Hematopoietic multipotent progenitor cell treated with erythropoietin and hydrocortisone succinate and interleukin-3 and kit ligand, for 17 days (in vitro differentiated cells): Measurements from ENCODE around the gene ACOX3.
"Not testable (repeated sequence)": the region's sequence is repeated elsewhere in the genome, so short reads cannot be mapped to it uniquely, and the experiment has no call there.

Experiments
- DNase-seq: peaks from one replicate; pipeline ENCODE4 v3.0.0-alpha.2; 2015; ENCODE audit warnings: low spot score

Gene ACOX3

GRCh38 chr4:8433136-8433535, 7.4 kb downstream of the ACOX3 start:
- no peak for DNase-seq

- no peak for DNase-seq
These were observed 9.0 kb downstream of the ACOX3 start for GRCh38 chr4:8431553-8431952.

GRCh38 chr4:8428288-8429097, 12.0 kb downstream of the ACOX3 start:
- peak; percentile 95 for DNase-seq

- no peak for DNase-seq
These were observed 12.7 kb downstream of the ACOX3 start for GRCh38 chr4:8427761-8428287.

- DNase-seq = no peak
These were observed 13.3 kb downstream of the ACOX3 start for GRCh38 chr4:8427262-8427661.

GRCh38 chr4:8422786-8423185, 17.7 kb downstream of the ACOX3 start:
- DNase-seq = no peak

- DNase-seq = no peak
These were observed 18.2 kb downstream of the ACOX3 start for GRCh38 chr4:8422327-8422726.

- DNase-seq = not testable (repeated sequence)
These were observed 20.4 kb downstream of the ACOX3 start for GRCh38 chr4:8420151-8420550.

GRCh38 chr4:8419222-8420041, 21.1 kb downstream of the ACOX3 start:
- no peak for DNase-seq

GRCh38 chr4:8417071-8417614, 23.4 kb downstream of the ACOX3 start:
- no peak for DNase-seq

GRCh38 chr4:8414377-8414776, 26.1 kb downstream of the ACOX3 start:
- no peak for DNase-seq

- DNase-seq = no peak
These were observed 28.2 kb downstream of the ACOX3 start for GRCh38 chr4:8412288-8412687.

- no peak for DNase-seq
These were observed 29.0 kb downstream of the ACOX3 start for GRCh38 chr4:8411351-8412180.

GRCh38 chr4:8410641-8411271, 29.8 kb downstream of the ACOX3 start:
- peak; percentile 44 for DNase-seq

- no peak for DNase-seq
These were observed 30.4 kb downstream of the ACOX3 start for GRCh38 chr4:8410066-8410625.

- peak; percentile 61 for DNase-seq
These were observed 31.1 kb downstream of the ACOX3 start for GRCh38 chr4:8409264-8410065.

GRCh38 chr4:8407756-8408155, 32.8 kb downstream of the ACOX3 start:
- DNase-seq = no peak

GRCh38 chr4:8407316-8407715, 33.2 kb downstream of the ACOX3 start:
- no peak for DNase-seq

- DNase-seq = not testable (repeated sequence)
These were observed 33.6 kb downstream of the ACOX3 start for GRCh38 chr4:8406887-8407286.

GRCh38 chr4:8405516-8405875, 35.0 kb downstream of the ACOX3 start:
- DNase-seq = no peak
